ENCODE data around the gene NFIX. TPM values are rescaled to one million over a fixed set of nuclear protein-coding genes. Genes with fewer than 3 reads are reported as not detected.

NFIX gene
- total and polyA plus RNA-seq, 2 of the 13 experiments (the other 11 are each of a cell fraction or from before 2014, with no cell fraction given), result 3.4 to 5.4 TPM

DNA sequence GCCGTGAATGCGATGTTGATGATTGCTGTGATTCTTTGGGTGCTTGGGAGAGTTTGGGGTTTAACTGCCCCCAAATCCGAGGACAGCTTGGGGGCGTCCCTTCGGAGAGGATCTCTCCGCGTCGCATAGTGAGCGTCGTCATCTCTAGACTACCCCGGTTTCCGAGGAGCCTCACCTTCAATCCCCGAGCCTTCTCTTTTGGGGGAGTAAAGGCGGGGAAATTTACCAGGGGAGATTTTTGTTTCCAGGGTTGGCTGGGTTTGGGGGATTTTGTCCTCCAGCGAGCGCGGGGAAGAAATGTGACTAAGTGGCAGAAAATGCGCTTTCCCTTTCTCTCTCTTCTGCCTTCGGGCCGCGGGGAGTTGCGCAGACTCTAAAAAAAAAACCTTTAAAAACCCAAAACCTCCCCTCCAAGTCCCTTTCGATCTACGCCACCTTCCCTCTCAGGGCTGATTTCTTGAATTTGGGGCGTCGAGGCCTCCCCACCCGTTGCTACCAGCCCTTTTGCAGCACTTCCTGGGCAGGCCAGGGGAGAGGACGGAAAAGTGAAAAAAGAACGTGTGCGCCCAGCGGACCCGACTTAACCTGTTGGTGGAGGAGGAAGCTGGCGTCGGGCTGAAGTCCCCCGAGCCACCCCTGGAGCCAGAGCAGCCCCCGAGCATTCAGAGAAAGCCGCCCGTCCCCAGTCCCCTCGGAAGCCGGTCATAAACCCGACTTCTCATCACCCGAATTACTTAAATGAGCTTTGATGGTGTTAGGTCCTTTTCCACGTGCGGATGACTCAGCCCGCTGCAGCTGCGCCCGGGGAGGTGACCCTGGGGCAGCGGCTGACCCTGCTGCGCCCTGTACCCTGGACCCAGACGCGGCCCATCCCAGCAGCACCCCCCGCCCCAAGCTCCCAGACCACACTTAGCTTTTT is 17.7 kb downstream of the NFIX start (continued):
- TF ChIP-seq ZNF362 (CRISPR knock-in tag; IDR thresholded peaks at IDR 0.05; ENCODE audit: borderline replicate concordance) (peak; percentile 83), ZNF7 (CRISPR knock-in tag; IDR thresholded peaks at IDR 0.05) (no peak), POGZ (CRISPR knock-in tag; IDR thresholded peaks at IDR 0.05) (no peak), ZNF138 (CRISPR knock-in tag; IDR thresholded peaks at IDR 0.05; ENCODE audit: low read depth) (no peak), ZNF713 (CRISPR knock-in tag; IDR thresholded peaks at IDR 0.05) (no peak), CAMTA2 (CRISPR knock-in tag; IDR thresholded peaks at IDR 0.05; ENCODE audit: borderline replicate concordance) (no peak), ZNF350 (CRISPR knock-in tag; IDR thresholded peaks at IDR 0.05; ENCODE audit: borderline replicate concordance, low read depth) (peak; percentile 62; the same call in 1 of the 2 replicates), TRIM24 (CRISPR knock-in tag; IDR thresholded peaks at IDR 0.05) (no peak), ZFP82 (CRISPR knock-in tag; IDR thresholded peaks at IDR 0.05; ENCODE audit: borderline replicate concordance) (no peak), SRSF4 (IDR thresholded peaks at IDR 0.05; ENCODE audit: low read depth, low read length, poor library complexity, severe bottlenecking) (no peak), NFRKB (IDR thresholded peaks at IDR 0.05) (no peak), ZNF570 (CRISPR knock-in tag; IDR thresholded peaks at IDR 0.05; ENCODE audit: borderline replicate concordance) (no peak), GLI4 (CRISPR knock-in tag; IDR thresholded peaks at IDR 0.05; ENCODE audit: borderline replicate concordance) (no peak), PTBP1 (IDR thresholded peaks at IDR 0.05; ENCODE audit: low read depth, low read length, poor library complexity, severe bottlenecking) (no peak), KMT2B (CRISPR knock-in tag; IDR thresholded peaks at IDR 0.05) (no peak), ZBTB37 (CRISPR knock-in tag; IDR thresholded peaks at IDR 0.05) (no peak)
- TF ChIP-seq, protein P1, sequence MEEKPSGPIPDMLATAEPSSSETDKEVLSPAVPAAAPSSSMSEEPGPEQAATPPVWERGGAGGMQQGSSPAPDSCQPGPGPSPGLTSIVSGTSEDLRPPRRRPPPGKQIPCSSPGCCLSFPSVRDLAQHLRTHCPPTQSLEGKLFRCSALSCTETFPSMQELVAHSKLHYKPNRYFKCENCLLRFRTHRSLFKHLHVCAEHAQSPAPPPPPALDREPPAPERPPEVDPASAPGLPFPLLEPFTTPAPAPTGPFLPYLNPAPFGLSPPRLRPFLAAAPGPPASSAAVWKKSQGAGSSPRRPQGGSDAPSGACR (CRISPR knock-in tag; IDR thresholded peaks at IDR 0.05), result peak; percentile 66; the same call in 1 of the 2 replicates
- TF ChIP-seq, protein P2, sequence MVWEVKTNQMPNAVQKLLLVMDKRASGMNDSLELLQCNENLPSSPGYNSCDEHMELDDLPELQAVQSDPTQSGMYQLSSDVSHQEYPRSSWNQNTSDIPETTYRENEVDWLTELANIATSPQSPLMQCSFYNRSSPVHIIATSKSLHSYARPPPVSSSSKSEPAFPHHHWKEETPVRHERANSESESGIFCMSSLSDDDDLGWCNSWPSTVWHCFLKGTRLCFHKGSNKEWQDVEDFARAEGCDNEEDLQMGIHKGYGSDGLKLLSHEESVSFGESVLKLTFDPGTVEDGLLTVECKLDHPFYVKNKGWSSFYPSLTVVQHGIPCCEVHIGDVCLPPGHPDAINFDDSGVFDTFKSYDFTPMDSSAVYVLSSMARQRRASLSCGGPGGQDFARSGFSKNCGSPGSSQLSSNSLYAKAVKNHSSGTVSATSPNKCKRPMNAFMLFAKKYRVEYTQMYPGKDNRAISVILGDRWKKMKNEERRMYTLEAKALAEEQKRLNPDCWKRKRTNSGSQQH (CRISPR knock-in tag; IDR thresholded peaks at IDR 0.05; ENCODE audit: low read depth), result no peak
- TF ChIP-seq, protein P3, sequence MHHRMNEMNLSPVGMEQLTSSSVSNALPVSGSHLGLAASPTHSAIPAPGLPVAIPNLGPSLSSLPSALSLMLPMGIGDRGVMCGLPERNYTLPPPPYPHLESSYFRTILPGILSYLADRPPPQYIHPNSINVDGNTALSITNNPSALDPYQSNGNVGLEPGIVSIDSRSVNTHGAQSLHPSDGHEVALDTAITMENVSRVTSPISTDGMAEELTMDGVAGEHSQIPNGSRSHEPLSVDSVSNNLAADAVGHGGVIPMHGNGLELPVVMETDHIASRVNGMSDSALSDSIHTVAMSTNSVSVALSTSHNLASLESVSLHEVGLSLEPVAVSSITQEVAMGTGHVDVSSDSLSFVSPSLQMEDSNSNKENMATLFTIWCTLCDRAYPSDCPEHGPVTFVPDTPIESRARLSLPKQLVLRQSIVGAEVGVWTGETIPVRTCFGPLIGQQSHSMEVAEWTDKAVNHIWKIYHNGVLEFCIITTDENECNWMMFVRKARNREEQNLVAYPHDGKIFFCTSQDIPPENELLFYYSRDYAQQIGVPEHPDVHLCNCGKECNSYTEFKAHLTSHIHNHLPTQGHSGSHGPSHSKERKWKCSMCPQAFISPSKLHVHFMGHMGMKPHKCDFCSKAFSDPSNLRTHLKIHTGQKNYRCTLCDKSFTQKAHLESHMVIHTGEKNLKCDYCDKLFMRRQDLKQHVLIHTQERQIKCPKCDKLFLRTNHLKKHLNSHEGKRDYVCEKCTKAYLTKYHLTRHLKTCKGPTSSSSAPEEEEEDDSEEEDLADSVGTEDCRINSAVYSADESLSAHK (CRISPR knock-in tag; IDR thresholded peaks at IDR 0.05; ENCODE audit: borderline replicate concordance), result no peak
- TF ChIP-seq, protein P4, sequence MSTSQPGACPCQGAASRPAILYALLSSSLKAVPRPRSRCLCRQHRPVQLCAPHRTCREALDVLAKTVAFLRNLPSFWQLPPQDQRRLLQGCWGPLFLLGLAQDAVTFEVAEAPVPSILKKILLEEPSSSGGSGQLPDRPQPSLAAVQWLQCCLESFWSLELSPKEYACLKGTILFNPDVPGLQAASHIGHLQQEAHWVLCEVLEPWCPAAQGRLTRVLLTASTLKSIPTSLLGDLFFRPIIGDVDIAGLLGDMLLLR (CRISPR knock-in tag; IDR thresholded peaks at IDR 0.05), result no peak
